GM12891 (cell line): ENCODE data around the gene CHAC1.

Experiments used
- PAX5 ChIP-seq: IDR thresholded peaks from 2 replicates; pipeline ENCODE4 v1.6.1; 2011; ENCODE audit warnings: low read length, moderate library complexity, mild to moderate bottlenecking; ENCODE audit not compliant: insufficient read depth, severe bottlenecking
- POLR2A ChIP-seq: IDR thresholded peaks from 2 replicates; pipeline ENCODE4 v1.6.1; 2011; ENCODE audit warnings: low read depth, low read length, control low read depth
- POLR2AphosphoS5 ChIP-seq: IDR thresholded peaks from 2 replicates; pipeline ENCODE4 v1.6.1; 2011; ENCODE audit warnings: low read depth, low read length, control low read depth

GRCh38 chr15:40921949-40922607, 31.2 kb upstream of the CHAC1 start:
- TF ChIP-seq POLR2A (no peak), PAX5 (no peak), POLR2AphosphoS5 (no peak)
